ENCODE measurements around the gene DIP2C. TPM values are rescaled to one million over a fixed set of nuclear protein-coding genes. Genes with fewer than 3 reads are reported as not detected.

Gene DIP2C
- total RNA-seq, 1 experiment from 2014 or later: 11.0 TPM

DNA sequence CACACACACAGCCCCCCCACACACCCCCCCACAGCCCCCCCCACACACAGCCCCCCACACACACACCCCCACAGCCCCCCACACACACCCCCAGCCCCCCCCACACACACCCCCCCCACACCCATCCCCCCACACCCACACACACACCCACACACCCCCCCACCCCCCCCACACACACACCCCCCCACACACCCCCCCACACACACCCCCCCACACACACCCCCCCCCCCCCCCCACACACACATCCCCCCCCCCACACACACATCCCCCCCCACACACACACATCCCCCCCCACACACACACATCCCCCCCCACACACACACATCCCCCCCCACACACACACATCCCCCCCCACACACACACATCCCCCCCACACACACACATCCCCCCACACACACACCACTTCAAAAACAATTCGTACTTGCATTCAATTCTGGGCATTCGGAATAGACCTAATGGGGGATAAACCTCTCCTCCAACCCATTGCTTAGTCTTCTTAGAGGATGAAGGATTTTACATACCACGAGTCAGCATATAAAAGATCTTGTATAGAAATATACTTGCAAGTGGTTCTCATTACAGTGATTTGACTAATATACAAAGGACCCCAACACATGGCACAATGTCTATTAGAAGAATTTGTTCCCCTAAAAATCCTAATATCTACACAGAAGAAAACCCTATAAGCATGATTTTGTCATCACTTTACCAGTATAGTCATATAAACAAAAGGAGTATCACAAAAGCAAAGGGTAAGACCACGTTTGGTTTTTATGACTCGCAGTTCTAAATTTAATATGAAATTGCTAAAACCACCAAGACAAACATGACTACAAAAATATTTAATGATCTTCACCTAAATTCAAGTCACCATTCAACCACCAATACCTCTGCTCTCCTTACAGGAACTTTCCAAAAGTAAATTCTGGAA is 80.9 kb downstream of the DIP2C start (continued):
- TF ChIP-seq HMGA2 (CRISPR knock-in tag; IDR thresholded peaks at IDR 0.05) (no peak), NR2C2 (CRISPR knock-in tag; IDR thresholded peaks at IDR 0.05) (no peak), SP1 (CRISPR knock-in tag; conservative IDR thresholded peaks at IDR 0.05) (no peak), SMAD3 (CRISPR knock-in tag; IDR thresholded peaks at IDR 0.05; ENCODE audit: borderline replicate concordance) (no peak), ZNF232 (CRISPR knock-in tag; IDR thresholded peaks at IDR 0.05) (no peak)
- TF ChIP-seq, protein P1, sequence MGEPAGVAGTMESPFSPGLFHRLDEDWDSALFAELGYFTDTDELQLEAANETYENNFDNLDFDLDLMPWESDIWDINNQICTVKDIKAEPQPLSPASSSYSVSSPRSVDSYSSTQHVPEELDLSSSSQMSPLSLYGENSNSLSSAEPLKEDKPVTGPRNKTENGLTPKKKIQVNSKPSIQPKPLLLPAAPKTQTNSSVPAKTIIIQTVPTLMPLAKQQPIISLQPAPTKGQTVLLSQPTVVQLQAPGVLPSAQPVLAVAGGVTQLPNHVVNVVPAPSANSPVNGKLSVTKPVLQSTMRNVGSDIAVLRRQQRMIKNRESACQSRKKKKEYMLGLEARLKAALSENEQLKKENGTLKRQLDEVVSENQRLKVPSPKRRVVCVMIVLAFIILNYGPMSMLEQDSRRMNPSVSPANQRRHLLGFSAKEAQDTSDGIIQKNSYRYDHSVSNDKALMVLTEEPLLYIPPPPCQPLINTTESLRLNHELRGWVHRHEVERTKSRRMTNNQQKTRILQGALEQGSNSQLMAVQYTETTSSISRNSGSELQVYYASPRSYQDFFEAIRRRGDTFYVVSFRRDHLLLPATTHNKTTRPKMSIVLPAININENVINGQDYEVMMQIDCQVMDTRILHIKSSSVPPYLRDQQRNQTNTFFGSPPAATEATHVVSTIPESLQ (CRISPR knock-in tag; IDR thresholded peaks at IDR 0.05): no peak
- TF ChIP-seq, protein P2, sequence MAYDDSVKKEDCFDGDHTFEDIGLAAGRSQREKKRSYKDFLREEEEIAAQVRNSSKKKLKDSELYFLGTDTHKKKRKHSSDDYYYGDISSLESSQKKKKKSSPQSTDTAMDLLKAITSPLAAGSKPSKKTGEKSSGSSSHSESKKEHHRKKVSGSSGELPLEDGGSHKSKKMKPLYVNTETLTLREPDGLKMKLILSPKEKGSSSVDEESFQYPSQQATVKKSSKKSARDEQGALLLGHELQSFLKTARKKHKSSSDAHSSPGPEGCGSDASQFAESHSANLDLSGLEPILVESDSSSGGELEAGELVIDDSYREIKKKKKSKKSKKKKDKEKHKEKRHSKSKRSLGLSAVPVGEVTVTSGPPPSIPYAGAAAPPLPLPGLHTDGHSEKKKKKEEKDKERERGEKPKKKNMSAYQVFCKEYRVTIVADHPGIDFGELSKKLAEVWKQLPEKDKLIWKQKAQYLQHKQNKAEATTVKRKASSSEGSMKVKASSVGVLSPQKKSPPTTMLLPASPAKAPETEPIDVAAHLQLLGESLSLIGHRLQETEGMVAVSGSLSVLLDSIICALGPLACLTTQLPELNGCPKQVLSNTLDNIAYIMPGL (CRISPR knock-in tag; IDR thresholded peaks at IDR 0.05): no peak

DNA sequence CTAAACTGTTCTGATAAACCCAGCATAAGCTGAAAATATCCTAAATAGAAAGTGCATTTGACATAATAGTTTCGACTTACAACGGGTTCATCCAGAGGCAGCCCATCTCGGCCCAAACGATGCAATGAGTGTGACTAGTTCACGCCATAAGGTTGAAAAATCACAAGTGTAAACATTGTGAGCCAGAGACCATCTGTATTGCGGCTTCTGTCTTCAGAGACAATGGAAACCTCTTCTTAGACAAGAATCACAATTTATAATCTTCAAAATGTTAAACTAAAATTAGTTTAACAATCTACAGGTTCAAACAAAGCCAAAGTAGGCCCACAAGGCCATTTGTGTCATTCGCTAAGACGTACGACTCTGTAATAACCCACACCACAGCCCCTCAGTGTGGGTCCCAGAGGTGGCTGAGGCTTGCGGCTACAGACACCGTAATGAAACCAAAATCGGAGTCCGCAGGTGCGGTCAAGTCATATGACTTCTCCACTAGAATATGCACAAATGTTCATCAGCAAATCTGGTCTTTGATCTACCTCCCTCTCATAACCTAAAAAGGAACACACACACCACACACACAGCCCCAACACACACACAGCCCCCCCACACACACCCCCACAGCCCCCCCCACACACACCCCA is 81.8 kb downstream of the DIP2C start:
- POLR2A ChIA-PET: no interaction called here
- no peak for TF ChIP-seq NR2C2 (CRISPR knock-in tag; IDR thresholded peaks at IDR 0.05)
- TF ChIP-seq, protein P3, sequence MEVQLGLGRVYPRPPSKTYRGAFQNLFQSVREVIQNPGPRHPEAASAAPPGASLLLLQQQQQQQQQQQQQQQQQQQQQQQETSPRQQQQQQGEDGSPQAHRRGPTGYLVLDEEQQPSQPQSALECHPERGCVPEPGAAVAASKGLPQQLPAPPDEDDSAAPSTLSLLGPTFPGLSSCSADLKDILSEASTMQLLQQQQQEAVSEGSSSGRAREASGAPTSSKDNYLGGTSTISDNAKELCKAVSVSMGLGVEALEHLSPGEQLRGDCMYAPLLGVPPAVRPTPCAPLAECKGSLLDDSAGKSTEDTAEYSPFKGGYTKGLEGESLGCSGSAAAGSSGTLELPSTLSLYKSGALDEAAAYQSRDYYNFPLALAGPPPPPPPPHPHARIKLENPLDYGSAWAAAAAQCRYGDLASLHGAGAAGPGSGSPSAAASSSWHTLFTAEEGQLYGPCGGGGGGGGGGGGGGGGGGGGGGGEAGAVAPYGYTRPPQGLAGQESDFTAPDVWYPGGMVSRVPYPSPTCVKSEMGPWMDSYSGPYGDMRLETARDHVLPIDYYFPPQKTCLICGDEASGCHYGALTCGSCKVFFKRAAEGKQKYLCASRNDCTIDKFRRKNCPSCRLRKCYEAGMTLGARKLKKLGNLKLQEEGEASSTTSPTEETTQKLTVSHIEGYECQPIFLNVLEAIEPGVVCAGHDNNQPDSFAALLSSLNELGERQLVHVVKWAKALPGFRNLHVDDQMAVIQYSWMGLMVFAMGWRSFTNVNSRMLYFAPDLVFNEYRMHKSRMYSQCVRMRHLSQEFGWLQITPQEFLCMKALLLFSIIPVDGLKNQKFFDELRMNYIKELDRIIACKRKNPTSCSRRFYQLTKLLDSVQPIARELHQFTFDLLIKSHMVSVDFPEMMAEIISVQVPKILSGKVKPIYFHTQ (CRISPR knock-in tag; IDR thresholded peaks at IDR 0.05): no peak
- TF ChIP-seq, protein P4, sequence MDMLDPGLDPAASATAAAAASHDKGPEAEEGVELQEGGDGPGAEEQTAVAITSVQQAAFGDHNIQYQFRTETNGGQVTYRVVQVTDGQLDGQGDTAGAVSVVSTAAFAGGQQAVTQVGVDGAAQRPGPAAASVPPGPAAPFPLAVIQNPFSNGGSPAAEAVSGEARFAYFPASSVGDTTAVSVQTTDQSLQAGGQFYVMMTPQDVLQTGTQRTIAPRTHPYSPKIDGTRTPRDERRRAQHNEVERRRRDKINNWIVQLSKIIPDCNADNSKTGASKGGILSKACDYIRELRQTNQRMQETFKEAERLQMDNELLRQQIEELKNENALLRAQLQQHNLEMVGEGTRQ (CRISPR knock-in tag; IDR thresholded peaks at IDR 0.05): no peak
- TF ChIP-seq, protein P5, sequence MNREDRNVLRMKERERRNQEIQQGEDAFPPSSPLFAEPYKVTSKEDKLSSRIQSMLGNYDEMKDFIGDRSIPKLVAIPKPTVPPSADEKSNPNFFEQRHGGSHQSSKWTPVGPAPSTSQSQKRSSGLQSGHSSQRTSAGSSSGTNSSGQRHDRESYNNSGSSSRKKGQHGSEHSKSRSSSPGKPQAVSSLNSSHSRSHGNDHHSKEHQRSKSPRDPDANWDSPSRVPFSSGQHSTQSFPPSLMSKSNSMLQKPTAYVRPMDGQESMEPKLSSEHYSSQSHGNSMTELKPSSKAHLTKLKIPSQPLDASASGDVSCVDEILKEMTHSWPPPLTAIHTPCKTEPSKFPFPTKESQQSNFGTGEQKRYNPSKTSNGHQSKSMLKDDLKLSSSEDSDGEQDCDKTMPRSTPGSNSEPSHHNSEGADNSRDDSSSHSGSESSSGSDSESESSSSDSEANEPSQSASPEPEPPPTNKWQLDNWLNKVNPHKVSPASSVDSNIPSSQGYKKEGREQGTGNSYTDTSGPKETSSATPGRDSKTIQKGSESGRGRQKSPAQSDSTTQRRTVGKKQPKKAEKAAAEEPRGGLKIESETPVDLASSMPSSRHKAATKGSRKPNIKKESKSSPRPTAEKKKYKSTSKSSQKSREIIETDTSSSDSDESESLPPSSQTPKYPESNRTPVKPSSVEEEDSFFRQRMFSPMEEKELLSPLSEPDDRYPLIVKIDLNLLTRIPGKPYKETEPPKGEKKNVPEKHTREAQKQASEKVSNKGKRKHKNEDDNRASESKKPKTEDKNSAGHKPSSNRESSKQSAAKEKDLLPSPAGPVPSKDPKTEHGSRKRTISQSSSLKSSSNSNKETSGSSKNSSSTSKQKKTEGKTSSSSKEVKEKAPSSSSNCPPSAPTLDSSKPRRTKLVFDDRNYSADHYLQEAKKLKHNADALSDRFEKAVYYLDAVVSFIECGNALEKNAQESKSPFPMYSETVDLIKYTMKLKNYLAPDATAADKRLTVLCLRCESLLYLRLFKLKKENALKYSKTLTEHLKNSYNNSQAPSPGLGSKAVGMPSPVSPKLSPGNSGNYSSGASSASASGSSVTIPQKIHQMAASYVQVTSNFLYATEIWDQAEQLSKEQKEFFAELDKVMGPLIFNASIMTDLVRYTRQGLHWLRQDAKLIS (CRISPR knock-in tag; IDR thresholded peaks at IDR 0.05; ENCODE audit: borderline replicate concordance): no peak
- TF ChIP-seq, protein P6, sequence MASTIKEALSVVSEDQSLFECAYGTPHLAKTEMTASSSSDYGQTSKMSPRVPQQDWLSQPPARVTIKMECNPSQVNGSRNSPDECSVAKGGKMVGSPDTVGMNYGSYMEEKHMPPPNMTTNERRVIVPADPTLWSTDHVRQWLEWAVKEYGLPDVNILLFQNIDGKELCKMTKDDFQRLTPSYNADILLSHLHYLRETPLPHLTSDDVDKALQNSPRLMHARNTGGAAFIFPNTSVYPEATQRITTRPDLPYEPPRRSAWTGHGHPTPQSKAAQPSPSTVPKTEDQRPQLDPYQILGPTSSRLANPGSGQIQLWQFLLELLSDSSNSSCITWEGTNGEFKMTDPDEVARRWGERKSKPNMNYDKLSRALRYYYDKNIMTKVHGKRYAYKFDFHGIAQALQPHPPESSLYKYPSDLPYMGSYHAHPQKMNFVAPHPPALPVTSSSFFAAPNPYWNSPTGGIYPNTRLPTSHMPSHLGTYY (CRISPR knock-in tag; IDR thresholded peaks at IDR 0.05): no peak
- TF ChIP-seq, protein P7, sequence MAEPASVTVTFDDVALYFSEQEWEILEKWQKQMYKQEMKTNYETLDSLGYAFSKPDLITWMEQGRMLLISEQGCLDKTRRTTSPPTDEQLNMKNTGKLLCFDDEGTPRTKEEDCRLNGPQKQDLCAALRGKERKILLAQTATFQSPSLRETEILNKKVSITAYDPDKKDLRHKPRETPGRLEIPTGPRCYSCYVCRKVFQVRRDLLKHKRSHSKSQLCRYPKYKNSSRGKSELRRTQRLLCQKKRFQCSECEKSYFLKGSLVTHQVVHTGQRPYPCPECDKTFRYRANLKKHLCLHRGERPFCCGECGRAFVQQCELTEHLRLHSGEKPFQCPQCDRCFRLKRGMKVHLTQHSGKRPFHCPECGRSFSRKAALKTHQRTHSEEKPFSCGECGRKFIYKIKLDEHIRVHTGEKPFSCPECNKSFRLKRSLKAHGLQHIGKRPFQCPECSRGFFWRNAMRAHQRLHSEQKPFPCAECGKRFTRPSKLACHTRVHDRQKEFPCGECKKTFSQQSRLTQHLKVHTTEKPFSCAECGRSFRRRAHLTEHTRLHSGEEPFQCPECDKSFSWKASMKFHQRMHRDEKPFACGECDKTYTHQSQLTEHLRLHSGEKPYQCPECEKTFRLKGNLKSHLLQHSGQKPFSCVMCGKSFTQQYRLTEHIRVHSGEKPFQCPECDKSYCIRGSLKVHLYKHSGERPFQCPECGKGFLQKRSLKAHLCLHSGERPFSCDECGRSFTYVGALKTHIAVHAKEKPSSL (CRISPR knock-in tag; conservative IDR thresholded peaks at IDR 0.05): no peak
- TF ChIP-seq, protein P8, sequence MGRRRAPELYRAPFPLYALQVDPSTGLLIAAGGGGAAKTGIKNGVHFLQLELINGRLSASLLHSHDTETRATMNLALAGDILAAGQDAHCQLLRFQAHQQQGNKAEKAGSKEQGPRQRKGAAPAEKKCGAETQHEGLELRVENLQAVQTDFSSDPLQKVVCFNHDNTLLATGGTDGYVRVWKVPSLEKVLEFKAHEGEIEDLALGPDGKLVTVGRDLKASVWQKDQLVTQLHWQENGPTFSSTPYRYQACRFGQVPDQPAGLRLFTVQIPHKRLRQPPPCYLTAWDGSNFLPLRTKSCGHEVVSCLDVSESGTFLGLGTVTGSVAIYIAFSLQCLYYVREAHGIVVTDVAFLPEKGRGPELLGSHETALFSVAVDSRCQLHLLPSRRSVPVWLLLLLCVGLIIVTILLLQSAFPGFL (CRISPR knock-in tag; IDR thresholded peaks at IDR 0.05; ENCODE audit: borderline replicate concordance): no peak
- no peak for TF ChIP-seq SOX15 (CRISPR knock-in tag; IDR thresholded peaks at IDR 0.05)
- no peak for TF ChIP-seq ZNF396 (CRISPR knock-in tag; IDR thresholded peaks at IDR 0.05; ENCODE audit: borderline replicate concordance)

More for the DNA sequence above, 81.8 kb downstream of the DIP2C start:
- H3K27me3 Mint-ChIP-seq (ENCODE audit: low read depth): no peaks in the 10 kb centered on the region
- peaks cover 41% of the 10 kb centered on the region for H3K4me1 Mint-ChIP-seq
- H3K36me3 Mint-ChIP-seq: no peaks in the 10 kb centered on the region
- CTCF ChIA-PET: interaction anchor here (0.9 kb wide), 1 partner anchor 17 kb away, joined by 3 read pairs; no protein-coding TSS in a partner anchor
- no peaks in the 10 kb centered on the region for H3K9me3 Mint-ChIP-seq
- DNase-seq (ENCODE audit: low spot score) (no peak), ATAC-seq (no peak)
- no peak overlapping the region for H3K4me3 Mint-ChIP-seq
- peak overlapping the region; percentile 23 for H3K27ac Mint-ChIP-seq

Data from WTC11 (cell line).